Activated CD8-positive, alpha-beta memory T cell treated with anti-CD3 and anti-CD28 coated beads, Interleukin-2, amount 10 ng/mL, durations not matched to agents 7 days and 5 days (primary cell): Measurements from ENCODE around the gene TAPBPL. TPM values are rescaled to one million over a fixed set of nuclear protein-coding genes. Genes with fewer than 3 reads are reported as not detected.

Experiments used
- ATAC-seq: fragments of 150-1000 bp; cut with Tn5 transposase; one replicate; pipeline ENCODE4 v1.10.0; 2021; ENCODE audit warnings: moderate library complexity
- CTCF ChIA-PET: fragments of 350-600 bp; sonication (Branson Sonifier 250); formaldehyde crosslinking; loops from one replicate; lab custom pipeline; 2021; ENCODE audit warnings: antibody characterized with exemption; lab: Charles Lee
- DNase-seq: peaks from one replicate; pipeline ENCODE4 v3.0.0-alpha.2; 2020
- H3K27ac Mint-ChIP-seq: one replicate; pipeline ENCODE4 v1.8.0; 2021; ENCODE audit warnings: mild to moderate bottlenecking, mixed read lengths
- H3K27me3 Mint-ChIP-seq: one replicate; pipeline ENCODE4 v1.8.0; 2021; ENCODE audit warnings: mixed read lengths
- H3K36me3 Mint-ChIP-seq: one replicate; pipeline ENCODE4 v1.8.0; 2021; ENCODE audit warnings: mild to moderate bottlenecking, mixed read lengths
- H3K4me1 Mint-ChIP-seq: one replicate; pipeline ENCODE4 v1.8.0; 2021; ENCODE audit warnings: mixed read lengths
- H3K4me3 Mint-ChIP-seq: one replicate; pipeline ENCODE4 v1.8.0; 2021; ENCODE audit warnings: mild to moderate bottlenecking, moderate library complexity, mixed read lengths
- H3K9me3 Mint-ChIP-seq: one replicate; pipeline ENCODE4 v1.8.0; 2022; ENCODE audit warnings: low read depth, mixed read lengths
- total RNA-seq, 2 experiments: library from RNA; stranded (reverse); gene quantifications; one replicate each; pipeline ENCODE4 v1.2.3, GENCODE V29; 2021

TAPBPL gene
- total RNA-seq = 10 to 100 TPM; 49.1 to 53.0 TPM

DNA sequence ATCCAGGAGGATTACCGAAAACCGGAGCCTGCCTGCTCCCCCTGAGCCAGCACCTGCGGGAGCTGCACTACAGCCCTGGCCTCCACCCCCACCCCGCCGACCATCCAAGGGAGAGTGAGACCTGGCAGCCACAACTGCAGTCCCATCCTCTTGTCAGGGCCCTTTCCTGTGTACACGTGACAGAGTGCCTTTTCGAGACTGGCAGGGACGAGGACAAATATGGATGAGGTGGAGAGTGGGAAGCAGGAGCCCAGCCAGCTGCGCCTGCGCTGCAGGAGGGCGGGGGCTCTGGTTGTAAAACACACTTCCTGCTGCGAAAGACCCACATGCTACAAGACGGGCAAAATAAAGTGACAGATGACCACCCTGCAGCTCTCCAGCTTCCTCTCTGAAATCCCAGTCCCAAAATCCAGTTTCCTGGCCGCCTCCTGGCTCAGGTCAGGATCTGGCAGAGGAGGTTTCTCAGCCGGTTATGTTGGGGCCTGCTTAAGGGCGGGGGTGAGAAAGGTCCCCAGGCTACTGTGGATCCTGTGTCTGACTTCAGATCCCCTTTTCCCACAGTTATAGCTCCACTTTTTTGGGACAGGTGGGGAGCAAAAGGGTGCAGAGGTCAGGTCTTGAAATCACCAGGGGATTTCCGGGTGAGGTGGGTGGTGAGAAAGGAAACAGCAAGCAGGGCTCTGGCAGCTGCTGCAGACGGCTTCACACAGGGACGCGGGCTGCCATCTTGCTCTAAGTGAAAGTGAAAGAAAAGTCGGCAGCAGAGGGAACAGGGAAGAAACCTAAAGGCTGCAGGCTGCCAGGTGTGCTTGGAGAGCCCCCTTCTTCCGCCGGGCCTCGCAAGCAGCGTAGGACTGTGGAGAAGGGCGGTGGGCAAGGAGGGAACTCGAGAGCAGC lies at the start of gene TAPBPL:
TSS of gene TAPBPL (plus strand) at position 695 of the 897 bp plus-strand sequence. CDS start 207 bp downstream, outside the sequence.
- Mint-ChIP-seq H3K4me3 (peak within 1 kb of the TSS; percentile 97), H3K27ac (peak within 1 kb of the TSS; percentile 94), H3K27me3 (no peaks in the 10 kb centered on the region), H3K4me1 (peaks cover 59% of the 10 kb centered on the region), H3K36me3 (peaks cover 48% of the 10 kb centered on the region), H3K9me3 (no peaks in the 10 kb centered on the region)
- CTCF ChIA-PET = interaction anchor here (0.6 to 3.8 kb wide), 16 partner anchors 11 to 130 kb away, joined by 3 to 42 read pairs (median 5); partner anchors contain the start of genes MRPL51 and VAMP1
- DNase-seq (peak; percentile 90), ATAC-seq (peak; percentile 84)

GRCh38 chr12:6404390-6404789 lies 47.5 kb upstream of the TAPBPL start:
- no peak for ATAC-seq
- no peaks in the 10 kb centered on the region for H3K9me3 Mint-ChIP-seq

DNA sequence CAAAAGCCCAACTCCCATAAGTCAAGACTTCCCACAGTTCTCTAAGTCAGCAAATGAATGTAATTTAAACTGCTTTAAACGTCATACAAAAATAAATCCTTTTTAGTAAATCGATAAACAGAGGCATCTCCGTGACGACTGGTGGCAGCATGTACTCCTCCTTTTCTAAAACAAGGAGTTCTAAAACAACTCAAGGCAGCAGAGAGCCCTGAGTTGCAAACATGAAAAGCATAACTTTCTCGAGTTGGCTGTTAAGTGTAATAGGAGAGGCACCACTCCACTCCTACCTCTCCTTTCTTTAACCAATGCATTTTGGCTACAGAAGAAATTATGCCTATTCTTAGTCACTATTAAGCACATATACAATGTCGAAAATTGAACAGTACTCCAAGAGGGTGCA lies 45.9 kb upstream of the TAPBPL start:
- H3K36me3 Mint-ChIP-seq = no peaks in the 10 kb centered on the region
- no peaks in the 10 kb centered on the region for H3K9me3 Mint-ChIP-seq
- DNase-seq (no peak), ATAC-seq (no peak)
- no peak overlapping the region for H3K4me3 Mint-ChIP-seq
- peaks cover 27% of the 10 kb centered on the region for H3K27me3 Mint-ChIP-seq
- H3K27ac Mint-ChIP-seq = no peak overlapping the region
- peaks cover 5% of the 10 kb centered on the region for H3K4me1 Mint-ChIP-seq
- CTCF ChIA-PET = interaction anchor here (0.6 kb wide), 1 partner anchor 152 kb away, joined by 3 read pairs; no protein-coding TSS in a partner anchor

More at GRCh38 chr12:6404390-6404789, 47.5 kb upstream of the TAPBPL start:
- Mint-ChIP-seq H3K27ac (no peak overlapping the region), H3K4me1 (peaks cover 5% of the 10 kb centered on the region), H3K27me3 (peaks cover 23% of the 10 kb centered on the region), H3K36me3 (no peaks in the 10 kb centered on the region), H3K4me3 (no peak overlapping the region)
- CTCF ChIA-PET = no interaction called here
- no peak for DNase-seq

- ATAC-seq (no peak), DNase-seq (no peak)
- peaks cover 24% of the 10 kb centered on the region for H3K27me3 Mint-ChIP-seq
- no peak overlapping the region for H3K4me3 Mint-ChIP-seq
- H3K27ac Mint-ChIP-seq = no peak overlapping the region
- peaks cover 5% of the 10 kb centered on the region for H3K4me1 Mint-ChIP-seq
- CTCF ChIA-PET = no interaction called here
- H3K9me3 Mint-ChIP-seq = no peaks in the 10 kb centered on the region
- no peaks in the 10 kb centered on the region for H3K36me3 Mint-ChIP-seq
These were observed 44.4 kb upstream of the TAPBPL start for GRCh38 chr12:6407236-6407954.

DNA sequence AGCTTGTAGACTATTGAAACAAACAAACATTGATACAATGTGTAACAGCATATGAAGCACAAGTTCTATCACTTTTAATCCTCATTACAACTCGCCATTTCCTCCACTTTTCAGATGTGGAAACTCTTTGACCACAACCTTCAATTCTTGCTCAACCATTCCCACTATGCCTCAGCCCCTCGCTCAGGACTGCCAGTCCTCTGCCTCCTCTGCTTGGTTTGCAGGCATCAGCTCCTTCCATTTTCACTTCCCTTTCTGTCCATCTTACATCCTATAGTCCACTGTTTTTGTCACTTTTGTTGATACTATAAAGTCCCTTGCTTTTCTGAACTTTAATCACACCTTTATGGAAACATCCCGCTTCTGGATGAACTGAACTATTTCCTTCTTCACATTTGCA lies 35.2 kb upstream of the TAPBPL start:
- Mint-ChIP-seq H3K4me3 (no peak overlapping the region), H3K4me1 (peaks cover 22% of the 10 kb centered on the region), H3K27me3 (peaks cover 3% of the 10 kb centered on the region), H3K36me3 (no peaks in the 10 kb centered on the region), H3K27ac (no peak overlapping the region), H3K9me3 (no peaks in the 10 kb centered on the region)
- ATAC-seq (peak; percentile 27), DNase-seq (no peak)
- CTCF ChIA-PET = interaction anchor here (1.2 kb wide), 1 partner anchor 90 kb away, joined by 3 read pairs; no protein-coding TSS in a partner anchor

DNA sequence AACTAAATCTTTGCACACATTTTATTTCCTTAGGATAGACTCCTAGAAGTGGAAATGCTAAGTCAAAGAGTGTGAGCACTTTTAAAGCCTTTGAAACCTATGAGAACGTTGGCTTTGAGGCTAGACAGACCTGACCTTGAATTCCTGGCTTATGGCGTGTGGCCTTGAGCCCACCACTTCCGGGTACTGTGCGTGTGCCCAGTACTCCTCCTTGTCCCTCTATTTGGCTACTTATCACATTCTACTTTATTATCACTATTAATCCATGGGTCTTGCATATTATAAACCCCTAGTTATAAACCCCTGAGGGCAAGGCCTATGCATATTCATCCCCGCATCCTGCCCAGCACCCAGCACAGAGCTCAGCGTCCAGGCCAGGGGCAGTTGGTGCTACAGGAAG lies 33.0 kb upstream of the TAPBPL start:
- DNase-seq (no peak), ATAC-seq (no peak)
- Mint-ChIP-seq H3K4me3 (no peak overlapping the region), H3K36me3 (no peaks in the 10 kb centered on the region), H3K9me3 (no peaks in the 10 kb centered on the region), H3K4me1 (peaks cover 28% of the 10 kb centered on the region), H3K27ac (no peak overlapping the region), H3K27me3 (peaks cover 3% of the 10 kb centered on the region)
- CTCF ChIA-PET = interaction anchor here (1.6 to 2.0 kb wide), 4 partner anchors 47 to 96 kb away, joined by 4 to 6 read pairs (median 5); partner anchors contain the start of gene VAMP1

GRCh38 chr12:6420364-6420763 lies 31.5 kb upstream of the TAPBPL start:
- CTCF ChIA-PET = interaction anchor here (2.0 kb wide), 1 partner anchor 85 kb away, joined by 6 read pairs; no protein-coding TSS in a partner anchor
- no peak overlapping the region for H3K4me3 Mint-ChIP-seq
- peaks cover 28% of the 10 kb centered on the region for H3K4me1 Mint-ChIP-seq
- ATAC-seq (no peak), DNase-seq (no peak)
- H3K27ac Mint-ChIP-seq = no peak overlapping the region
- no peaks in the 10 kb centered on the region for H3K9me3 Mint-ChIP-seq
- peaks cover 3% of the 10 kb centered on the region for H3K27me3 Mint-ChIP-seq
- H3K36me3 Mint-ChIP-seq = no peaks in the 10 kb centered on the region

DNA sequence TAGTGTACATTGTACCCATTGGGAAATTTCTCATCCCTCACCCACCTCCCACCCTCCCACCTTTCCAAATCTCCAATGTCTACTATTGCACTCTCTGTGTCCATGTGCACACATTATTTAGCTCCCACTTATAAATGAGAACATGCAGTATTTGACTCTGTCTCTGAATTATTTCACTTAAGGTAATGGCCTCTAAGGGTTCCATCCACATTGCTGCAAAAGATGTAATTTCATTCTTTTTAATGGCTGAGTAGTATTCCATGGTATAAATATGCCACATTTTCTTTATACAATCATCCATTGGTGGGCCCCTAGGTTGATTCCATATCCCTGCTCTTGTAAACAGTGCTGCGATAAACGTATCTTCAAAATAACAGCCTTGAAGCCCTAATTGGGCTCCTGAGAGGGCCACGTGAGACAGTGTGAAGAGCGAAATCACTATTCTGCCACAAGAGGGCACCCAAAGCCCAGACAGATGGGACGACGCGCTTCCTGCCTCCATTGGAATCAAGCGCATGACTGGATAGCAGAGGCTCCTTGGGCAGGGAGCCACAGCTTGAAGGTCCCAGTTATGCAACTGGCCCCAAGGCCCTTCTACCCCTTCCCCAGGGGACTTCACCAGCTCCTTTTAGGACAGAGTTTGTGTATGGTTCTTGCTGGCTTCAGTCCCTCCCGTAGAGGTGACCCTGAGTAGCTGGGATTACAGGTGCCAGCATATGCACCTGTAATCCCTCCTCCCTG lies 28.4 kb upstream of the TAPBPL start:
- H3K9me3 Mint-ChIP-seq = no peaks in the 10 kb centered on the region

GRCh38 chr12:6424008-6424347 lies 27.9 kb upstream of the TAPBPL start:
- no peaks in the 10 kb centered on the region for H3K36me3 Mint-ChIP-seq
- ATAC-seq (no peak), DNase-seq (no peak)
- H3K4me3 Mint-ChIP-seq = no peak overlapping the region
- H3K27me3 Mint-ChIP-seq = peaks cover 3% of the 10 kb centered on the region
- CTCF ChIA-PET = interaction anchor here (0.8 to 8.1 kb wide), 32 partner anchors 10 to 139 kb away, joined by 3 to 171 read pairs (median 6); partner anchors contain the start of genes GAPDH, MRPL51, TAPBPL and TNFRSF1A
- H3K27ac Mint-ChIP-seq = peak overlapping the region; percentile 66
- H3K9me3 Mint-ChIP-seq = no peaks in the 10 kb centered on the region
- H3K4me1 Mint-ChIP-seq = peaks cover 47% of the 10 kb centered on the region

More for the DNA sequence above, 28.4 kb upstream of the TAPBPL start:
- peak; percentile 76 for ATAC-seq
- Mint-ChIP-seq H3K36me3 (no peaks in the 10 kb centered on the region), H3K4me1 (peaks cover 46% of the 10 kb centered on the region), H3K4me3 (no peak overlapping the region), H3K27ac (peak overlapping the region; percentile 66), H3K27me3 (peaks cover 3% of the 10 kb centered on the region)
- peak; percentile 88 for DNase-seq
- CTCF ChIA-PET = interaction anchor here (0.8 to 8.1 kb wide), 32 partner anchors 9 to 140 kb away, joined by 3 to 171 read pairs (median 6); partner anchors contain the start of genes GAPDH, MRPL51, TAPBPL and TNFRSF1A

DNA sequence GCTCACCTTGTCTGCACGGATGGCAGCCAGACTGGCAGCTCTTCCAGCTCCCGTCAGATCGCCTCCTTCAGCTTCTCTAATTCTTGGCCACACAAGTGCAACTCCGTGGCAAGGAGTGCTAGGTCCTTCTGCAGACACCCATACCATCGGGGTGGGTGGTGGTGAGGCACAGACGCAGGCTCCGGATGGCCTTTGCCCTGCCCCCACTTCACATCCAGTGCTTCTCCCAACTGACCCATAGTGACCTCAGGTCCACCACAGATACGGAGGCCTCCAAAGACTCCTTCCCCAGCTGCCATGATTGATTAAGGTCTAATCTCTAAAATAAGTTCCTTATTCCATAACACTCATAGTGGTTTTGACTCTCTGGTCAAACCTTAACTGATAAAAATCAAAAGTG lies 27.0 kb upstream of the TAPBPL start:
- Mint-ChIP-seq H3K4me1 (peaks cover 49% of the 10 kb centered on the region), H3K9me3 (no peaks in the 10 kb centered on the region), H3K4me3 (no peak overlapping the region), H3K27me3 (peaks cover 3% of the 10 kb centered on the region), H3K36me3 (no peaks in the 10 kb centered on the region), H3K27ac (peak overlapping the region; percentile 61)
- DNase-seq (no peak), ATAC-seq (no peak)
- CTCF ChIA-PET = interaction anchor here (0.7 to 8.1 kb wide), 14 partner anchors 9 to 134 kb away, joined by 3 to 171 read pairs (median 8); partner anchors contain the start of genes GAPDH and VAMP1

DNA sequence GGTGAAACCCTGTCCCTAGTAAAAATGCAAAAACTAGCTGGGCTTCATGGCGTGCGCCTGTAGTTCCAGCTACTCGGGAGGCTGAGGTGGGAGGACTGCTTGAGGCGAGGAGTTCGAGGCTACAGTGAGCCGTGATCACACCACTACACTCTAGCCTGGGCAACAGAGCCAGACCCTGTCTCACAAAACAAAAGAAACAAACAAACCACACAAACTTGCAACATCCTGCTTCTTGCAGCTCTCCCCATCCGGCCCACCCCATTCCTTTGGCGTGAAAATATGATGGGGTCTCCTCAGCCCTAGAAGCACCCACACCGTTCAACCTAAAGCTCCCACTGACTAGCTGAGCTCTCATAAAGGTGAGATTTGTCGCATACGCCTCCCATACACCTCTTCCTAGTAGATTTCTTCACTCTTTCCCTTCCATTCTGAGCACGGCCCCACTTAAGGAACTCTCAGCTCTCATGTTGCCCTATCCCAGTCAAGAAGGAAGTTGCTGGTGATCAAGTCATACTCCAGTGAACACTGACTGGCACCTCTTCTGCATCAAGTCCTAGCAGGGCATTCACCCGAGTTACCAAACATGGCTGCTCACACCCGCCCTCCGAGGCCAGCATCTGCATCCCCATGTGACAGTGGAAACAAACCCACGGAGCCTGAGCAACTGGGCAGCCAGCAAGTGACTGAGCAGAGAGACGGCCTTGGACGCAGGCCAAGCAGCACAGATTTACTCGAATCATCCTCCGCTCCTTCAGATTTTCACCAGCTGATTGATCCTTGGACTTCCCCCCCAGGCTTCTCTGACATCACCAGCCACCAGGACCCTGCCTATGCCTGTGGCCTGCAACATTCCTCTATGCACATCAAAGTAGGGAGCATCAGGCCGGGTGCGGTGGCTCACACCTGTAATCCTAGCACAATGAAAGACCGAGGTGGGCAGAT lies 26.0 kb upstream of the TAPBPL start:
- no peak for ATAC-seq
- CTCF ChIA-PET = interaction anchor here (0.7 to 8.1 kb wide), 16 partner anchors 9 to 328 kb away, joined by 3 to 171 read pairs (median 6); partner anchors contain the start of genes COPS7A, GAPDH, TAPBPL and VAMP1
- H3K36me3 Mint-ChIP-seq = no peaks in the 10 kb centered on the region

More for the DNA sequence above, 26.0 kb upstream of the TAPBPL start:
- Mint-ChIP-seq H3K4me1 (peaks cover 59% of the 10 kb centered on the region), H3K27ac (peak overlapping the region; percentile 92), H3K9me3 (no peaks in the 10 kb centered on the region), H3K4me3 (peak overlapping the region; percentile 14), H3K27me3 (peaks cover under 1% of the 10 kb centered on the region)
- DNase-seq = no peak
